Thymus (tissue), 14 donors: ENCODE measurements around the gene ST3GAL4. TPM values are rescaled to one million over a fixed set of nuclear protein-coding genes. Genes with fewer than 3 reads are reported as not detected.
A peak's percentile ranks its signal among the peaks of the same experiment; 100 is the strongest.
"Not testable (repeated sequence)": the region's sequence is repeated elsewhere in the genome, so short reads cannot be mapped to it uniquely, and the experiment has no call there.

Experiments
- DNase-seq, 9 donors: peaks; one replicate each; pipeline ENCODE4 v3.0.0-alpha.2; 2013; ENCODE audit warnings: low spot score in 9 of 9, low read depth in 6 of 9, missing footprints in 1 of 9
- H3K27ac ChIP-seq, 2 donors: one replicate each; pipeline ENCODE4 v1.5.1; 2013; ENCODE audit warnings: control low read depth in 1 of 2, low read depth in 1 of 2, low read length in 1 of 2, mild to moderate bottlenecking in 1 of 2, moderate library complexity in 1 of 2
- H3K27me3 ChIP-seq, 2 donors: one replicate each; pipeline ENCODE4 v1.5.1; 2013; ENCODE audit warnings: low read length in 1 of 2; ENCODE audit not compliant: control insufficient read depth in 2 of 2, insufficient read depth in 1 of 2
- H3K36me3 ChIP-seq, 2 donors: one replicate each; pipeline ENCODE4 v1.5.1; 2013; ENCODE audit warnings: low read length in 1 of 2, mild to moderate bottlenecking in 1 of 2, moderate library complexity in 1 of 2; ENCODE audit not compliant: control insufficient read depth in 2 of 2, insufficient read depth in 2 of 2
- H3K4me1 ChIP-seq, 2 donors: one replicate each; pipeline ENCODE4 v1.5.1; 2013; ENCODE audit warnings: low read length in 2 of 2; ENCODE audit not compliant: control insufficient read depth in 2 of 2, insufficient read depth in 2 of 2
- H3K4me3 ChIP-seq, 2 donors: one replicate each; pipeline ENCODE4 v1.5.1; 2013; ENCODE audit warnings: low read length in 2 of 2, control low read depth in 1 of 2, mild to moderate bottlenecking in 1 of 2
- H3K9me3 ChIP-seq, 2 donors: one replicate each; pipeline ENCODE4 v1.5.1; 2013; ENCODE audit warnings: low read length in 1 of 2, mild to moderate bottlenecking in 1 of 2; ENCODE audit not compliant: control insufficient read depth in 2 of 2, insufficient read depth in 1 of 2
- WGBS: extraction: QIAGEN DNeasy Blood & Tissue Kit; methylation state at CpG from one replicate; pipeline ENCODE4 v1.1.7; 2013; 5-methylcytosine and 5-hydroxymethylcytosine counted together
- long read RNA-seq, 10 donors: transcript quantifications; one replicate each; lab custom pipeline, GENCODE V29; 2026
- polyA plus RNA-seq: library from polyadenylated mRNA; stranded (reverse); fragments of 200-250 nt; gene quantifications from one replicate; pipeline ENCODE4 v1.2.3, GENCODE V29; 2013
- total RNA-seq: library from RNA; stranded (reverse); fragments of 120-200 nt; gene quantifications from one replicate; pipeline ENCODE4 v1.2.4, GENCODE V29; 2013
- donor health status: healthy.

ST3GAL4 gene
- total RNA-seq (5.9 TPM), polyA plus RNA-seq (6.1 TPM)
- long read RNA-seq, donor 1: 0 reads
- long read RNA-seq, donor 2: 0 reads
- long read RNA-seq, donor 3, partial matches to known transcripts: 0 of 2 reads
- long read RNA-seq, donor 3, other reads (novel, unspliced or antisense): 0 of 2 reads
- long read RNA-seq, donor 4: 0 reads
- long read RNA-seq, donor 5, partial matches to known transcripts: 0 of 4 reads
- long read RNA-seq, donor 5, other reads (novel, unspliced or antisense): 0 of 4 reads
- long read RNA-seq, donor 6, partial matches to known transcripts: 0 of 3 reads
- long read RNA-seq, donor 6, other reads (novel, unspliced or antisense): 0 of 3 reads
- long read RNA-seq, donor 7, partial matches to known transcripts: 0 of 1 reads
- long read RNA-seq, donor 7, other reads (novel, unspliced or antisense): 0 of 1 reads
- long read RNA-seq, donor 8: 0 reads
- long read RNA-seq, donor 9, partial matches to known transcripts: 0 of 2 reads
- long read RNA-seq, donor 9, other reads (novel, unspliced or antisense): 0 of 2 reads
- long read RNA-seq, donor 10: 0 reads

- Histone ChIP-seq H3K4me3 (peak within 1 kb of the TSS; percentile 83 to 87), H3K27ac (peak within 1 kb of the TSS; percentile 34 to 56), H3K4me1 (peaks cover 9 to 44% of the 10 kb centered on the region in 2 donors), H3K36me3 (peaks cover 0 to 4% of the 10 kb centered on the region in 2 donors), H3K27me3 (peaks cover 0 to 2% of the 10 kb centered on the region in 2 donors), H3K9me3 (no peaks in the 10 kb centered on the region)
- WGBS: under 1% methylated on average over 71 of the region's 71 CpGs
- DNase-seq: peak in 4 of 9 donors; percentile 42 to 72 (median 54)
Measured at GRCh38 chr11:126355324-126355925, at the start of gene ST3GAL4. ST3GAL4 (plus strand) TSS chr11:126355686; CDS start chr11:126406156, 50,470 bp downstream.

- DNase-seq: no peak
- Histone ChIP-seq H3K27ac (no peak overlapping the region), H3K36me3 (peaks cover 6 to 17% of the 10 kb centered on the region in 2 donors), H3K27me3 (no peaks in the 10 kb centered on the region), H3K4me3 (no peak overlapping the region), H3K9me3 (no peaks in the 10 kb centered on the region), H3K4me1 (peaks cover 7 to 20% of the 10 kb centered on the region in 2 donors)
- 97% methylated on average over 4 of the region's 4 CpGs for WGBS
Measured at GRCh38 chr11:126305699-126306098, 49.8 kb upstream of the ST3GAL4 start.

GRCh38 chr11:126307706-126308105 lies 47.8 kb upstream of the ST3GAL4 start:
- peak in 3 of 9 donors; percentile 30 to 69 (median 48) for DNase-seq
- H3K36me3 ChIP-seq: peaks cover 6 to 18% of the 10 kb centered on the region in 2 donors
- no peak overlapping the region for H3K4me3 ChIP-seq
- H3K9me3 ChIP-seq: no peaks in the 10 kb centered on the region
- 41% methylated on average over 5 of the region's 5 CpGs for WGBS
- no peaks in the 10 kb centered on the region for H3K27me3 ChIP-seq
- peaks cover 7 to 25% of the 10 kb centered on the region in 2 donors for H3K4me1 ChIP-seq
- no peak overlapping the region for H3K27ac ChIP-seq

GRCh38 chr11:126308271-126308671 lies 47.2 kb upstream of the ST3GAL4 start:
- H3K27me3 ChIP-seq: no peaks in the 10 kb centered on the region
- H3K9me3 ChIP-seq: no peaks in the 10 kb centered on the region
- WGBS: 96% methylated on average over 4 of the region's 4 CpGs
- no peak overlapping the region for H3K27ac ChIP-seq
- H3K36me3 ChIP-seq: peaks cover 6 to 23% of the 10 kb centered on the region in 2 donors
- no peak overlapping the region for H3K4me3 ChIP-seq
- peaks cover 5 to 22% of the 10 kb centered on the region in 2 donors for H3K4me1 ChIP-seq
- no peak for DNase-seq

GRCh38 chr11:126308771-126309170 lies 46.7 kb upstream of the ST3GAL4 start:
- H3K9me3 ChIP-seq, H3K27me3 ChIP-seq, H3K27ac ChIP-seq, DNase-seq, H3K4me3 ChIP-seq: not testable (repeated sequence)
- Histone ChIP-seq H3K4me1 (peaks cover 5 to 17% of the 10 kb centered on the region in 2 donors), H3K36me3 (peaks cover 6 to 23% of the 10 kb centered on the region in 2 donors)
- 93% methylated on average over 4 of the region's 4 CpGs for WGBS

GRCh38 chr11:126310200-126310991 lies 45.1 kb upstream of the ST3GAL4 start:
- no peaks in the 10 kb centered on the region for H3K9me3 ChIP-seq
- peak in 7 of 9 donors; percentile 45 to 75 (median 54) for DNase-seq
- WGBS: 76% methylated on average over 12 of the region's 12 CpGs
- H3K27ac ChIP-seq: no peak overlapping the region
- H3K4me3 ChIP-seq: no peak overlapping the region
- peaks cover 0 to 10% of the 10 kb centered on the region in 2 donors for H3K4me1 ChIP-seq
- no peaks in the 10 kb centered on the region for H3K27me3 ChIP-seq
- H3K36me3 ChIP-seq: peaks cover 6 to 23% of the 10 kb centered on the region in 2 donors

GRCh38 chr11:126310992-126311310 lies 44.5 kb upstream of the ST3GAL4 start:
- Histone ChIP-seq H3K36me3 (peaks cover 6 to 23% of the 10 kb centered on the region in 2 donors), H3K4me3 (no peak overlapping the region), H3K4me1 (peaks cover 0 to 7% of the 10 kb centered on the region in 2 donors), H3K27me3 (no peaks in the 10 kb centered on the region), H3K9me3 (no peaks in the 10 kb centered on the region), H3K27ac (no peak overlapping the region)
- WGBS: 86% methylated on average over 6 of the region's 6 CpGs
- no peak for DNase-seq

- Histone ChIP-seq H3K36me3 (peaks cover 6 to 19% of the 10 kb centered on the region in 2 donors), H3K4me3 (no peak overlapping the region), H3K27ac (no peak overlapping the region), H3K27me3 (no peaks in the 10 kb centered on the region), H3K9me3 (no peaks in the 10 kb centered on the region), H3K4me1 (peaks cover 0 to 7% of the 10 kb centered on the region in 2 donors)
- DNase-seq: no peak
- 95% methylated on average over 14 of the region's 14 CpGs for WGBS
Measured at GRCh38 chr11:126311401-126312291, 43.8 kb upstream of the ST3GAL4 start.
